Activated CD8-positive, alpha-beta memory T cell treated with anti-CD3 and anti-CD28 coated beads for 4 hours (primary cell): Measurements from ENCODE around the gene PTPRC.

Experiments
- DNase-seq, 2 donors: peaks; one replicate each; pipeline ENCODE4 v3.0.0-alpha.2; 2020; ENCODE audit warnings: low read depth in 2 of 2

PTPRC gene

GRCh38 chr1:198806861-198807260, 168.0 kb downstream of the PTPRC start:
- no peak for DNase-seq
